Karpas-422 (cell line): ENCODE results near the gene FGFBP3. TPM values are rescaled to one million over a fixed set of nuclear protein-coding genes. Genes with fewer than 3 reads are reported as not detected.
A peak's percentile ranks its signal among the peaks of the same experiment; 100 is the strongest.
"Not testable (repeated sequence)": the region's sequence is repeated elsewhere in the genome, so short reads cannot be mapped to it uniquely, and the experiment has no call there.

Experiments used
- DNase-seq: peaks from one replicate; pipeline ENCODE4 v3.0.0-alpha.2; 2015
- H2AFZ ChIP-seq: fragments of 200-600 bp; sonication (generic); 2 replicates; pipeline ENCODE4 v1.6.1; 2014; ENCODE audit warnings: antibody characterized with exemption, low read length, mixed read lengths
- H3K27ac ChIP-seq: fragments of 200-600 bp; sonication (generic); 2 replicates; pipeline ENCODE4 v1.5.1; 2014; ENCODE audit warnings: mild to moderate bottlenecking, low read length, moderate library complexity
- H3K27me3 ChIP-seq: fragments of 200-600 bp; sonication (generic); 2 replicates; pipeline ENCODE4 v1.6.1; 2014; ENCODE audit warnings: low read length, mixed read lengths
- H3K36me3 ChIP-seq: fragments of 200-600 bp; sonication (generic); 2 replicates; pipeline ENCODE4 v1.6.1; 2014; ENCODE audit warnings: low read length, mixed read lengths; ENCODE audit not compliant: insufficient read depth
- H3K4me1 ChIP-seq: fragments of 200-600 bp; sonication (generic); 2 replicates; pipeline ENCODE4 v1.6.1; 2014; ENCODE audit warnings: mild to moderate bottlenecking, low read length, mixed read lengths
- H3K4me2 ChIP-seq: fragments of 200-600 bp; sonication (generic); 2 replicates; pipeline ENCODE4 v1.6.1; 2014; ENCODE audit warnings: low read length, low read depth, mild to moderate bottlenecking; ENCODE audit not compliant: poor library complexity, severe bottlenecking
- H3K4me3 ChIP-seq: fragments of 200-600 bp; sonication (generic); 2 replicates; pipeline ENCODE4 v1.5.1; 2014; ENCODE audit warnings: mild to moderate bottlenecking, antibody characterized with exemption, low read length, mixed read lengths
- H3K79me2 ChIP-seq: fragments of 200-600 bp; sonication (generic); 2 replicates; pipeline ENCODE4 v1.6.1; 2014; ENCODE audit warnings: mild to moderate bottlenecking, low read length, mixed read lengths
- H3K9ac ChIP-seq: fragments of 200-600 bp; sonication (generic); 2 replicates; pipeline ENCODE4 v1.6.0; 2014; ENCODE audit warnings: low read length
- H3K9me2 ChIP-seq: fragments of 200-600 bp; sonication (generic), shearing (Covaris generic); replicated peaks from 2 replicates; pipeline ENCODE4 v1.6.0; 2014; ENCODE audit warnings: mild to moderate bottlenecking, low read length, moderate library complexity; ENCODE audit not compliant: insufficient read depth
- H3K9me3 ChIP-seq: fragments of 300-700, 200-600 bp; sonication (generic); 2 replicates; pipeline ENCODE4 v1.6.1; 2014; ENCODE audit warnings: low read length, mixed read lengths
- H4K20me1 ChIP-seq: fragments of 200-600 bp; sonication (generic); 2 replicates; pipeline ENCODE4 v1.6.1; 2014; ENCODE audit warnings: mild to moderate bottlenecking, antibody characterized with exemption, low read length, low read depth; ENCODE audit not compliant: insufficient read depth
- total RNA-seq: library from RNA; depleted of rRNA; stranded (reverse); fragments of >200 nt; shearing (Covaris generic); gene quantifications from 2 replicates; pipeline ENCODE4 v1.2.3, GENCODE V29; 2014; ENCODE audit warnings: low replicate concordance

The FGFBP3 gene
- total RNA-seq, 1 experiment from 2014 or later = 0.71 TPM

- Histone ChIP-seq H3K9me3 (no peaks in the 10 kb centered on the region), H3K4me2 (no peak overlapping the region), H3K9ac (no peak overlapping the region)
These were observed 1.2 kb upstream of the FGFBP3 start for GRCh38 chr10:91910467-91910866.

GRCh38 chr10:91908337-91909116 is 759 bp downstream of the FGFBP3 start:
- no peaks in the 10 kb centered on the region for H3K9me2 ChIP-seq
- no peaks in the 10 kb centered on the region for H3K36me3 ChIP-seq
- peak overlapping the region; percentile 73 for H3K9ac ChIP-seq
- H4K20me1 ChIP-seq = no peaks in the 10 kb centered on the region
- peak; percentile 86 for DNase-seq
- H3K9me3 ChIP-seq = no peaks in the 10 kb centered on the region
- H3K4me2 ChIP-seq = peak overlapping the region; percentile 79
- no peaks in the 10 kb centered on the region for H3K79me2 ChIP-seq
- H3K27ac ChIP-seq = no peak overlapping the region
- peak overlapping the region; percentile 75 for H3K4me3 ChIP-seq
- no peaks in the 10 kb centered on the region for H3K27me3 ChIP-seq
- H3K4me1 ChIP-seq = peaks cover 14% of the 10 kb centered on the region
- peak overlapping the region; percentile 91 for H2AFZ ChIP-seq

More at GRCh38 chr10:91910467-91910866, 1.2 kb upstream of the FGFBP3 start:
- Histone ChIP-seq H3K79me2 (no peaks in the 10 kb centered on the region), H3K27ac (no peak overlapping the region), H3K4me3 (no peak overlapping the region), H3K36me3 (no peaks in the 10 kb centered on the region), H4K20me1 (no peaks in the 10 kb centered on the region), H3K27me3 (no peaks in the 10 kb centered on the region), H2AFZ (no peak overlapping the region), H3K4me1 (peaks cover 14% of the 10 kb centered on the region), H3K9me2 (no peaks in the 10 kb centered on the region)
- no peak for DNase-seq

- DNase-seq = no peak
- H3K9me2 ChIP-seq = no peaks in the 10 kb centered on the region
- H3K4me3 ChIP-seq = peak overlapping the region; percentile 75
- H3K4me1 ChIP-seq = peaks cover 14% of the 10 kb centered on the region
- H3K79me2 ChIP-seq = no peaks in the 10 kb centered on the region
- no peaks in the 10 kb centered on the region for H3K36me3 ChIP-seq
- H3K9me3 ChIP-seq = no peaks in the 10 kb centered on the region
- no peaks in the 10 kb centered on the region for H4K20me1 ChIP-seq
- peak overlapping the region; percentile 79 for H3K4me2 ChIP-seq
- H3K27me3 ChIP-seq = no peaks in the 10 kb centered on the region
- H2AFZ ChIP-seq = peak overlapping the region; percentile 71; the same call in 1 of the 2 replicates
- H3K9ac ChIP-seq = peak overlapping the region; percentile 73
- no peak overlapping the region for H3K27ac ChIP-seq
These were observed 1.4 kb downstream of the FGFBP3 start for GRCh38 chr10:91907914-91908336.

GRCh38 chr10:91907033-91907594 is 2.2 kb downstream of the FGFBP3 start:
- H3K4me2 ChIP-seq = peak overlapping the region; percentile 79
- no peak for DNase-seq
- no peak overlapping the region for H3K9ac ChIP-seq
- no peak overlapping the region for H3K4me3 ChIP-seq
- H3K27ac ChIP-seq = no peak overlapping the region
- H3K9me2 ChIP-seq = no peaks in the 10 kb centered on the region
- no peaks in the 10 kb centered on the region for H3K9me3 ChIP-seq
- H3K36me3 ChIP-seq = no peaks in the 10 kb centered on the region
- no peaks in the 10 kb centered on the region for H3K79me2 ChIP-seq
- H3K4me1 ChIP-seq = peaks cover 14% of the 10 kb centered on the region
- no peaks in the 10 kb centered on the region for H4K20me1 ChIP-seq
- no peak overlapping the region for H2AFZ ChIP-seq
- no peaks in the 10 kb centered on the region for H3K27me3 ChIP-seq

- H3K27ac ChIP-seq = no peak overlapping the region
- no peaks in the 10 kb centered on the region for H3K4me1 ChIP-seq
- H3K9ac ChIP-seq = no peak overlapping the region
- no peak for DNase-seq
- H3K36me3 ChIP-seq = no peaks in the 10 kb centered on the region
- H4K20me1 ChIP-seq = no peaks in the 10 kb centered on the region
- H3K9me3 ChIP-seq = no peaks in the 10 kb centered on the region
- H2AFZ ChIP-seq = no peak overlapping the region
- no peak overlapping the region for H3K4me3 ChIP-seq
- H3K9me2 ChIP-seq = no peaks in the 10 kb centered on the region
- H3K79me2 ChIP-seq = no peaks in the 10 kb centered on the region
- no peaks in the 10 kb centered on the region for H3K27me3 ChIP-seq
- H3K4me2 ChIP-seq = no peak overlapping the region
These were observed 7.3 kb downstream of the FGFBP3 start for GRCh38 chr10:91901784-91902677.

GRCh38 chr10:91897421-91897820 is 11.9 kb downstream of the FGFBP3 start:
- Histone ChIP-seq H3K9me3 (no peaks in the 10 kb centered on the region), H4K20me1 (no peaks in the 10 kb centered on the region), H3K36me3 (no peaks in the 10 kb centered on the region), H3K4me3 (no peak overlapping the region), H3K9me2 (no peaks in the 10 kb centered on the region), H3K4me1 (no peaks in the 10 kb centered on the region), H3K4me2 (no peak overlapping the region), H3K27ac (no peak overlapping the region), H3K27me3 (no peaks in the 10 kb centered on the region), H3K79me2 (no peaks in the 10 kb centered on the region), H2AFZ (no peak overlapping the region), H3K9ac (no peak overlapping the region)
- no peak for DNase-seq

- Histone ChIP-seq H3K9me2 (no peaks in the 10 kb centered on the region), H3K9ac (no peak overlapping the region), H3K27me3 (no peaks in the 10 kb centered on the region), H3K9me3 (no peaks in the 10 kb centered on the region), H3K4me1 (no peaks in the 10 kb centered on the region), H2AFZ (no peak overlapping the region), H3K4me2 (no peak overlapping the region), H3K36me3 (no peaks in the 10 kb centered on the region), H3K27ac (no peak overlapping the region), H4K20me1 (no peaks in the 10 kb centered on the region), H3K4me3 (no peak overlapping the region), H3K79me2 (no peaks in the 10 kb centered on the region)
- DNase-seq = no peak
These were observed 13.0 kb downstream of the FGFBP3 start for GRCh38 chr10:91896212-91896756.

GRCh38 chr10:91894261-91894685 is 15.0 kb downstream of the FGFBP3 start:
- not testable (repeated sequence) for H3K27ac ChIP-seq, H3K4me1 ChIP-seq, H3K9ac ChIP-seq, H3K79me2 ChIP-seq, H3K9me2 ChIP-seq, H3K27me3 ChIP-seq, H3K36me3 ChIP-seq, H3K9me3 ChIP-seq, H3K4me3 ChIP-seq, H4K20me1 ChIP-seq, DNase-seq, H3K4me2 ChIP-seq, H2AFZ ChIP-seq
